GM12878 (cell line): ENCODE data around the gene ASF1B. TPM values are rescaled to one million over a fixed set of nuclear protein-coding genes. Genes with fewer than 3 reads are reported as not detected.
A peak's percentile ranks its signal among the peaks of the same experiment; 100 is the strongest.

Source experiments
- ATAC-seq: fragments of 200-7000 bp; cut with Tn5 transposase; 3 replicates; pipeline ENCODE4 v1.9.1; 2020; ENCODE audit warnings: mild to moderate bottlenecking, moderate library complexity
- BruUV-seq: library from RNA; stranded (reverse); fragments of 400-500 nt; replicated peaks from 2 replicates; lab custom pipeline; 2021; lab: Mats Ljungman, UMichigan
- CTCF ChIA-PET: fragments of 300-600 bp; sonication (Branson Sonifier 250); formaldehyde crosslinking; extraction: SDS; loops from one replicate; lab custom pipeline; 2021; ENCODE audit warnings: inconsistent platforms; lab: Yijun Ruan, JAX
- POLR2A ChIA-PET: fragments of 350-600 bp; formaldehyde crosslinking; extraction: SDS; loops from one replicate; lab custom pipeline; 2021; ENCODE audit warnings: inconsistent platforms; lab: Charles Lee
- RAD21 ChIA-PET: fragments of 300-600 bp; sonication (Branson Sonifier 250); formaldehyde crosslinking; loops from one replicate; lab custom pipeline; 2023; ENCODE audit warnings: antibody characterized with exemption; ENCODE audit not compliant: unreplicated experiment; lab: Charles Lee
- SMC1A ChIA-PET: fragments of 300-600 bp; sonication (Branson Sonifier 250); formaldehyde crosslinking; loops from one replicate; lab custom pipeline; 2023; ENCODE audit not compliant: unreplicated experiment, uncharacterized antibody; lab: Charles Lee
- DNase-seq: peaks from one replicate; pipeline ENCODE4 v3.0.0-alpha.2; 2011; ENCODE audit warnings: low read depth, low spot score
- FAIRE-seq: peaks from 3 replicates; lab custom pipeline; 2011; peaks lifted over from hg19 to GRCh38; lab: Jason Lieb, UNC
- H2AFZ ChIP-seq: 2 replicates; pipeline ENCODE4 v1.6.0; 2011; ENCODE audit warnings: low read depth, low read length, control low read depth; ENCODE audit not compliant: control insufficient read depth
- H3K27ac ChIP-seq: 2 replicates; pipeline ENCODE4 v1.5.1; 2011; ENCODE audit warnings: control low read depth; ENCODE audit not compliant: control insufficient read depth, insufficient read depth
- H3K27me3 ChIP-seq, 2 experiments: replicated peaks in 1 of 2; 2 replicates each; pipeline versions ENCODE4 v1.6.0 to v1.6.1; 2011; ENCODE audit warnings: low read length in 1 of 2; ENCODE audit not compliant: control insufficient read depth in 2 of 2, insufficient read depth in 2 of 2
- H3K36me3 ChIP-seq, 2 experiments: 2 replicates each; pipeline ENCODE4 v1.5.1; 2011; ENCODE audit warnings: low read length in 1 of 2; ENCODE audit not compliant: control insufficient read depth in 2 of 2, insufficient read depth in 2 of 2
- H3K4me1 ChIP-seq: 2 replicates; pipeline ENCODE4 v1.6.1; 2011; ENCODE audit warnings: mild to moderate bottlenecking, low read length, moderate library complexity, mixed read lengths; ENCODE audit not compliant: control insufficient read depth, insufficient read depth
- H3K4me2 ChIP-seq: 2 replicates; pipeline ENCODE4 v1.6.0; 2011; ENCODE audit warnings: control low read depth; ENCODE audit not compliant: control insufficient read depth, insufficient read depth
- H3K4me3 ChIP-seq: fragments of 200-600 bp; sonication (generic); 2 replicates; pipeline ENCODE4 v1.5.1; 2016
- H3K79me2 ChIP-seq: 2 replicates; pipeline ENCODE4 v1.6.0; 2011; ENCODE audit warnings: low read length; ENCODE audit not compliant: control insufficient read depth, insufficient read depth
- H3K9ac ChIP-seq: 2 replicates; pipeline ENCODE4 v1.8.0; 2011; ENCODE audit warnings: low read length, control low read depth, mixed read lengths; ENCODE audit not compliant: control insufficient read depth, insufficient read depth
- H3K9me3 ChIP-seq: replicated peaks from 3 replicates; pipeline ENCODE4 v1.5.1; 2011; ENCODE audit warnings: mild to moderate bottlenecking, low read length; ENCODE audit not compliant: control insufficient read depth, insufficient read depth
- H4K20me1 ChIP-seq: 2 replicates; pipeline ENCODE4 v1.6.0; 2011; ENCODE audit not compliant: control insufficient read depth, insufficient read depth
- CREM ChIP-seq: IDR thresholded peaks from 2 replicates; pipeline ENCODE4 v1.6.1; 2014; ENCODE audit warnings: antibody characterized with exemption, low read depth
- ELK1 ChIP-seq: IDR thresholded peaks from 2 replicates; pipeline ENCODE4 v1.6.1; 2012; ENCODE audit warnings: low read depth, low read length, improper control_type of control experiment
- ESRRA ChIP-seq: IDR thresholded peaks from 2 replicates; pipeline ENCODE4 v1.6.1; 2012; ENCODE audit warnings: mild to moderate bottlenecking, low read length, improper control_type of control experiment
- HDGF ChIP-seq: fragments of 450-650 bp; IDR thresholded peaks from 2 replicates; pipeline ENCODE4 v1.6.1; 2016; ENCODE audit warnings: antibody characterized with exemption
- IRF4 ChIP-seq: IDR thresholded peaks from 2 replicates; pipeline ENCODE4 v1.6.1; 2011; ENCODE audit warnings: low read depth, low read length
- NBN ChIP-seq: fragments of 450-650 bp; IDR thresholded peaks from 2 replicates; pipeline ENCODE4 v1.6.1; 2016
- PRDM15 ChIP-seq: fragments of 450-650 bp; formaldehyde crosslinking; IDR thresholded peaks from 2 replicates; pipeline ENCODE4 v1.4.0; 2020; ENCODE audit warnings: mild to moderate bottlenecking, moderate library complexity
- WGBS: methylation state at CpG from one replicate; pipeline ENCODE4 v1.1.6; 2016; ENCODE audit warnings: low lambda C conversion rate; ENCODE audit not compliant: insufficient replicate concordance, insufficient coverage; ENCODE audit errors: missing lambda C conversion rate; 5-methylcytosine and 5-hydroxymethylcytosine counted together
- in situ Hi-C: fragments of 300-500 bp; cut with MboI; formaldehyde crosslinking; loops from 9 replicates; pipeline ENCODE4 v1.14.3; 2018; ENCODE audit warnings: mixed read lengths
- intact Hi-C: fragments of 100-400 bp; cut with micrococcal nuclease; formaldehyde crosslinking; loops from one replicate; pipeline ENCODE4 v1.14.2; 2022; ENCODE audit not compliant: unreplicated experiment
- polyA plus RNA-seq, 11 experiments: library from polyadenylated mRNA; depleted of rRNA in 4 of 11; unstranded in 6 of 11; stranded (reverse) in 5 of 11; fragments of >200 nt; fragmentation: Nextera tagmentation in 4 of 11; fragmentation: Illumina TruSeq in 1 of 11; extraction: Ambion mirVana in 4 of 11; extraction: Trizol in 1 of 11; gene quantifications; 1 replicate in 1 of 11; 2 replicates in 10 of 11; pipeline versions ENCODE4 v1.2.1 to v1.2.3, GENCODE V29; 2011 to 2016; ENCODE audit warnings: inconsistent platforms in 2 of 11, missing spikeins in 2 of 11, low read depth in 1 of 11
- total RNA-seq, 4 experiments: library from RNA; depleted of rRNA in 3 of 4; stranded (reverse); fragments of >200 nt in 3 of 4; fragmentation: Illumina TruSeq in 1 of 4; extraction: Trizol in 1 of 4; gene quantifications; 2 replicates each; pipeline versions ENCODE4 v1.2.1 to v1.2.3, GENCODE V29; 2013 to 2021
- TF ChIP-seq, protein P1 (sequence below): fragments of 450-650 bp; IDR thresholded peaks from 2 replicates; pipeline ENCODE4 v1.6.1; 2014; ENCODE audit warnings: mild to moderate bottlenecking
- TF ChIP-seq, protein P2 (sequence below): fragments of 450-650 bp; IDR thresholded peaks from 2 replicates; pipeline ENCODE4 v1.6.1; 2018; ENCODE audit warnings: borderline replicate concordance, mild to moderate bottlenecking; ENCODE audit not compliant: partially characterized antibody

Gene ASF1B
- total and polyA plus RNA-seq, 10 of the 15 experiments (the other 5 are each of a cell fraction or from before 2014, with no cell fraction given) = 10.4 to 217 (median 90.2) TPM

GRCh38 chr19:14080887-14081796 lies 55.2 kb downstream of the ASF1B start (continued):
- peak; percentile 90 for TF ChIP-seq CREM

DNA sequence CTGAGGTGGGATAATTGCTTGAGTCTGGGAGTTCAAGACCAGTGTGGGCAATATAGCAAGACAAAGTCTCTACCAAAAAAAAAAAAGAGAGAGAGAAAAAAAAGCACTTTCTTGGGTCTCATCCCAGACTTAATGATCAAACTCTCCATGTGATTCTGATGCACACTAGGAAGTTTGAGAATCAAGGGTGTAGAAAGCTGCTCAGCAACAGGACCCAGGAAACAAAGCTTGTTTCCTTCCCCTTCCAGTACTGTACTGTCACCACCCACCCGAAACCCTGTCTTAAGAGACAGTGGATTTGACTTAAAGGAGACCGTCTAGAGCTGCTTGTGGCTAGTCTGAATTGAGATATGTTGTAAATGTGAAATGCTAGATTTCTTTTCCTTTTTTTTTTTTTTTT lies 58.0 kb downstream of the ASF1B start:
- ChIA-PET SMC1A (interaction anchor here (0.6 to 1.1 kb wide), 3 partner anchors 34 to 199 kb away, joined by 3 to 5 read pairs (median 3); a partner anchor contains a TSS), CTCF (no interaction called here), POLR2A (interaction anchor here (0.5 to 1.5 kb wide), 4 partner anchors 40 to 225 kb away, joined by 3 to 5 read pairs (median 3); no protein-coding TSS in a partner anchor), RAD21 (interaction anchor here (0.6 to 1.5 kb wide), 4 partner anchors 58 to 220 kb away, joined by 3 to 5 read pairs (median 4); partner anchors contain the start of gene ASF1B)
- Histone ChIP-seq H3K36me3 (no peaks in the 10 kb centered on the region), H3K4me2 (no peak overlapping the region), H4K20me1 (no peaks in the 10 kb centered on the region), H3K79me2 (peaks cover 8% of the 10 kb centered on the region), H3K9me3 (no peaks in the 10 kb centered on the region), H3K9ac (no peak overlapping the region), H3K27ac (no peak overlapping the region), H3K27me3 (no peaks in the 10 kb centered on the region), H2AFZ (no peak overlapping the region), H3K4me3 (no peak overlapping the region), H3K4me1 (peaks cover 11% of the 10 kb centered on the region)
- no TSS peak for BruUV-seq
- FAIRE-seq (no peak), DNase-seq (no peak), ATAC-seq (no peak)
- in situ Hi-C loops = loop anchor here (10.0 kb wide), 1 partner anchor 484 kb away; no protein-coding TSS in a partner anchor
- intact Hi-C loops = loop anchor here (5.0 kb wide), 1 partner anchor 481 kb away; no protein-coding TSS in a partner anchor
- 19% methylated on average over 2 of the region's 2 CpGs for WGBS
- TF ChIP-seq HDGF = no peak
- no peak for TF ChIP-seq NBN
- TF ChIP-seq, protein P1, sequence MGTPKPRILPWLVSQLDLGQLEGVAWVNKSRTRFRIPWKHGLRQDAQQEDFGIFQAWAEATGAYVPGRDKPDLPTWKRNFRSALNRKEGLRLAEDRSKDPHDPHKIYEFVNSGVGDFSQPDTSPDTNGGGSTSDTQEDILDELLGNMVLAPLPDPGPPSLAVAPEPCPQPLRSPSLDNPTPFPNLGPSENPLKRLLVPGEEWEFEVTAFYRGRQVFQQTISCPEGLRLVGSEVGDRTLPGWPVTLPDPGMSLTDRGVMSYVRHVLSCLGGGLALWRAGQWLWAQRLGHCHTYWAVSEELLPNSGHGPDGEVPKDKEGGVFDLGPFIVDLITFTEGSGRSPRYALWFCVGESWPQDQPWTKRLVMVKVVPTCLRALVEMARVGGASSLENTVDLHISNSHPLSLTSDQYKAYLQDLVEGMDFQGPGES = no peak
- no peak for TF ChIP-seq ELK1
- TF ChIP-seq IRF4 = no peak
- TF ChIP-seq ESRRA = no peak
- TF ChIP-seq, protein P2, sequence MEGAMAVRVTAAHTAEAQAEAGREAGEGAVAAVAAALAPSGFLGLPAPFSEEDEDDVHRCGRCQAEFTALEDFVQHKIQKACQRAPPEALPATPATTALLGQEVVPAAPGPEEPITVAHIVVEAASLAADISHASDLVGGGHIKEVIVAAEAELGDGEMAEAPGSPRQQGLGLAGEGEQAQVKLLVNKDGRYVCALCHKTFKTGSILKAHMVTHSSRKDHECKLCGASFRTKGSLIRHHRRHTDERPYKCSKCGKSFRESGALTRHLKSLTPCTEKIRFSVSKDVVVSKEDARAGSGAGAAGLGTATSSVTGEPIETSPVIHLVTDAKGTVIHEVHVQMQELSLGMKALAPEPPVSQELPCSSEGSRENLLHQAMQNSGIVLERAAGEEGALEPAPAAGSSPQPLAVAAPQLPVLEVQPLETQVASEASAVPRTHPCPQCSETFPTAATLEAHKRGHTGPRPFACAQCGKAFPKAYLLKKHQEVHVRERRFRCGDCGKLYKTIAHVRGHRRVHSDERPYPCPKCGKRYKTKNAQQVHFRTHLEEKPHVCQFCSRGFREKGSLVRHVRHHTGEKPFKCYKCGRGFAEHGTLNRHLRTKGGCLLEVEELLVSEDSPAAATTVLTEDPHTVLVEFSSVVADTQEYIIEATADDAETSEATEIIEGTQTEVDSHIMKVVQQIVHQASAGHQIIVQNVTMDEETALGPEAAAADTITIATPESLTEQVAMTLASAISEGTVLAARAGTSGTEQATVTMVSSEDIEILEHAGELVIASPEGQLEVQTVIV = no peak
- no peak for TF ChIP-seq PRDM15
